ENCODE results near the gene PIEZO1. TPM values are rescaled to one million over a fixed set of nuclear protein-coding genes. Genes with fewer than 3 reads are reported as not detected.

PIEZO1 gene
- total and polyA plus RNA-seq, 10 of the 15 experiments (the other 5 are each of a cell fraction or from before 2014, with no cell fraction given): 1.3 to 169 (median 33.4) TPM

- Histone ChIP-seq H3K27ac (ENCODE audit: control insufficient read depth, insufficient read depth) (no peak overlapping the region), H3K4me2 (ENCODE audit: control insufficient read depth, insufficient read depth) (no peak overlapping the region), H3K4me1 (ENCODE audit: control insufficient read depth, insufficient read depth, low read length) (peaks cover 29% of the 10 kb centered on the region), H3K9ac (ENCODE audit: control insufficient read depth, insufficient read depth, low read length) (no peak overlapping the region), H3K9me3 (replicated peaks; ENCODE audit: control insufficient read depth, insufficient read depth, low read length) (no peaks in the 10 kb centered on the region), H4K20me1 (ENCODE audit: control insufficient read depth, insufficient read depth) (no peaks in the 10 kb centered on the region), H3K79me2 (ENCODE audit: control insufficient read depth, insufficient read depth, low read length) (peaks cover 6% of the 10 kb centered on the region), H3K27me3 (replicated peaks in 1 of 2; ENCODE audit: control insufficient read depth in 2 of 2, insufficient read depth in 2 of 2, low read length in 1 of 2) (no peaks in the 10 kb centered on the region), H3K36me3 (ENCODE audit: control insufficient read depth in 2 of 2, insufficient read depth in 2 of 2, low read length in 1 of 2) (peaks cover 0 to 7% of the 10 kb centered on the region in 2 experiments; a peak in 2 of 4 replicates), H2AFZ (ENCODE audit: control insufficient read depth, low read depth, low read length) (no peak overlapping the region), H3K4me3 (no peak overlapping the region)
- RAD21 ChIA-PET (ENCODE audit: unreplicated experiment): no interaction called here
- in situ Hi-C loops (cut with MboI) (no loop called here), intact Hi-C loops (cut with micrococcal nuclease; ENCODE audit: unreplicated experiment) (no loop called here)
- 86% methylated on average over 14 of the region's 14 CpGs for WGBS (ENCODE audit: insufficient coverage, insufficient replicate concordance, low lambda C conversion rate, missing lambda C conversion rate)
- FAIRE-seq (no peak), DNase-seq (ENCODE audit: low read depth, low spot score) (no peak), ATAC-seq (no peak)
- no peak for TF ChIP-seq LARP7 (IDR thresholded peaks at IDR 0.05)
- TF ChIP-seq RCOR1 (conservative IDR thresholded peaks at IDR 0.05; ENCODE audit: low read depth, low read length): no peak
- no peak for TF ChIP-seq BMI1 (IDR thresholded peaks at IDR 0.05; ENCODE audit: borderline replicate concordance)
- no peak for TF ChIP-seq CBX5 (IDR thresholded peaks at IDR 0.05; ENCODE audit: low read depth)
- no peak for TF ChIP-seq JUNB (IDR thresholded peaks at IDR 0.05)
- no peak for TF ChIP-seq PKNOX1 (IDR thresholded peaks at IDR 0.05)
- TF ChIP-seq, protein P1, sequence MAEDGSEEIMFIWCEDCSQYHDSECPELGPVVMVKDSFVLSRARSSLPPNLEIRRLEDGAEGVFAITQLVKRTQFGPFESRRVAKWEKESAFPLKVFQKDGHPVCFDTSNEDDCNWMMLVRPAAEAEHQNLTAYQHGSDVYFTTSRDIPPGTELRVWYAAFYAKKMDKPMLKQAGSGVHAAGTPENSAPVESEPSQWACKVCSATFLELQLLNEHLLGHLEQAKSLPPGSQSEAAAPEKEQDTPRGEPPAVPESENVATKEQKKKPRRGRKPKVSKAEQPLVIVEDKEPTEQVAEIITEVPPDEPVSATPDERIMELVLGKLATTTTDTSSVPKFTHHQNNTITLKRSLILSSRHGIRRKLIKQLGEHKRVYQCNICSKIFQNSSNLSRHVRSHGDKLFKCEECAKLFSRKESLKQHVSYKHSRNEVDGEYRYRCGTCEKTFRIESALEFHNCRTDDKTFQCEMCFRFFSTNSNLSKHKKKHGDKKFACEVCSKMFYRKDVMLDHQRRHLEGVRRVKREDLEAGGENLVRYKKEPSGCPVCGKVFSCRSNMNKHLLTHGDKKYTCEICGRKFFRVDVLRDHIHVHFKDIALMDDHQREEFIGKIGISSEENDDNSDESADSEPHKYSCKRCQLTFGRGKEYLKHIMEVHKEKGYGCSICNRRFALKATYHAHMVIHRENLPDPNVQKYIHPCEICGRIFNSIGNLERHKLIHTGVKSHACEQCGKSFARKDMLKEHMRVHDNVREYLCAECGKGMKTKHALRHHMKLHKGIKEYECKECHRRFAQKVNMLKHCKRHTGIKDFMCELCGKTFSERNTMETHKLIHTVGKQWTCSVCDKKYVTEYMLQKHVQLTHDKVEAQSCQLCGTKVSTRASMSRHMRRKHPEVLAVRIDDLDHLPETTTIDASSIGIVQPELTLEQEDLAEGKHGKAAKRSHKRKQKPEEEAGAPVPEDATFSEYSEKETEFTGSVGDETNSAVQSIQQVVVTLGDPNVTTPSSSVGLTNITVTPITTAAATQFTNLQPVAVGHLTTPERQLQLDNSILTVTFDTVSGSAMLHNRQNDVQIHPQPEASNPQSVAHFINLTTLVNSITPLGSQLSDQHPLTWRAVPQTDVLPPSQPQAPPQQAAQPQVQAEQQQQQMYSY (CRISPR knock-in tag; IDR thresholded peaks at IDR 0.05): no peak
- TF ChIP-seq TBL1XR1 (IDR thresholded peaks at IDR 0.05; ENCODE audit: low read depth, low read length): no peak
- CTCF ChIA-PET: interaction anchor here (0.6 kb wide), 1 partner anchor 46 kb away, joined by 3 read pairs; no protein-coding TSS in a partner anchor
- POLR2A ChIA-PET: no interaction called here
- SMC1A ChIA-PET (ENCODE audit: uncharacterized antibody, unreplicated experiment): no interaction called here
- no TSS peak for BruUV-seq (replicated peaks)
Measured at GRCh38 chr16:88696441-88696840, 88.6 kb downstream of the PIEZO1 start.

Data from GM12878 (cell line).